Measurements from ENCODE around the gene KRTAP10-9.

KRTAP10-9 gene

GRCh38 chr21:44670642-44671432, 43.9 kb downstream of the KRTAP10-9 start:
- DNase-seq: no peak

- DNase-seq: no peak
Observed at GRCh38 chr21:44671911-44672310, 45.0 kb downstream of the KRTAP10-9 start.

- DNase-seq: no peak
Observed at GRCh38 chr21:44677881-44678280, 51.0 kb downstream of the KRTAP10-9 start.
